ENCODE measurements around the gene TFB1M.
"Not testable (repeated sequence)": the region's sequence is repeated elsewhere in the genome, so short reads cannot be mapped to it uniquely, and the experiment has no call there.

TFB1M gene

GRCh38 chr6:155234167-155234566, 80.1 kb downstream of the TFB1M start:
- no peak for ATAC-seq

GRCh38 chr6:155232848-155233247, 81.4 kb downstream of the TFB1M start:
- no peak for ATAC-seq

GRCh38 chr6:155230975-155231374, 83.3 kb downstream of the TFB1M start:
- ATAC-seq, result not testable (repeated sequence)

GRCh38 chr6:155228546-155229166, 85.6 kb downstream of the TFB1M start:
- ATAC-seq, result no peak

- no peak for ATAC-seq
These were observed 87.2 kb downstream of the TFB1M start for GRCh38 chr6:155227046-155227445.

GRCh38 chr6:155224618-155225017, 89.7 kb downstream of the TFB1M start:
- no peak for ATAC-seq

- peak; percentile 92 to 93 for ATAC-seq
These were observed 90.4 kb downstream of the TFB1M start for GRCh38 chr6:155223646-155224451.

GRCh38 chr6:155222506-155222905, 91.8 kb downstream of the TFB1M start:
- no peak for ATAC-seq

GRCh38 chr6:155221086-155221485, 93.2 kb downstream of the TFB1M start:
- ATAC-seq, result no peak

GRCh38 chr6:155219858-155220301, 94.4 kb downstream of the TFB1M start:
- no peak for ATAC-seq

- ATAC-seq, result no peak
These were observed 95.0 kb downstream of the TFB1M start for GRCh38 chr6:155219299-155219698.

GRCh38 chr6:155218711-155219110, 95.6 kb downstream of the TFB1M start:
- ATAC-seq, result not testable (repeated sequence)

GRCh38 chr6:155216312-155217046, 97.8 kb downstream of the TFB1M start:
- ATAC-seq, result no peak

GRCh38 chr6:155215906-155216305, 98.4 kb downstream of the TFB1M start:
- ATAC-seq, result no peak

- ATAC-seq, result peak in 1 of 2 donors; percentile 21
These were observed 100.5 kb downstream of the TFB1M start for GRCh38 chr6:155213611-155214372.

GRCh38 chr6:155212616-155213380, 101.5 kb downstream of the TFB1M start:
- ATAC-seq, result no peak

- ATAC-seq, result no peak
These were observed 102.2 kb downstream of the TFB1M start for GRCh38 chr6:155212106-155212505.

GRCh38 chr6:155207223-155207622, 107.1 kb downstream of the TFB1M start:
- no peak for ATAC-seq
